Measurements from ENCODE around the gene RNASEH1. TPM values are rescaled to one million over a fixed set of nuclear protein-coding genes. Genes with fewer than 3 reads are reported as not detected.

The RNASEH1 gene
- total RNA-seq, 6 donors from 2014 or later, result 17.1 to 19.5 (median 18.0) TPM

GRCh38 chr2:3532941-3533340 is 25.2 kb downstream of the RNASEH1 start:
- H3K9me3 ChIP-seq, result no peaks in the 10 kb centered on the region
- TF ChIP-seq CTCF (IDR thresholded peaks at IDR 0.05) (no peak), POLR2A (IDR thresholded peaks at IDR 0.05) (no peak), EP300 (IDR thresholded peaks at IDR 0.05) (no peak), POLR2AphosphoS5 (IDR thresholded peaks at IDR 0.05) (no peak)
- peaks cover 0 to 18% (median 0%) of the 10 kb centered on the region in 4 donors for H3K36me3 ChIP-seq
- H3K4me3 ChIP-seq, result no peak overlapping the region
- H3K27me3 ChIP-seq, result no peaks in the 10 kb centered on the region
- H3K4me1 ChIP-seq, result peaks cover 7 to 20% (median 15%) of the 10 kb centered on the region in 4 donors
- WGBS, 2 donors, result 76 to 80% methylated on average over 7 to 12 of the region's 12 CpGs
- ATAC-seq (ENCODE audit: low FRiP score in 2 of 2), result no peak
- DNase-seq, result no peak
- H3K27ac ChIP-seq, result no peak overlapping the region

GRCh38 chr2:3529316-3530025 is 28.7 kb downstream of the RNASEH1 start:
- no peaks in the 10 kb centered on the region for H3K27me3 ChIP-seq
- H3K27ac ChIP-seq, result no peak overlapping the region
- H3K9me3 ChIP-seq, result no peaks in the 10 kb centered on the region
- TF ChIP-seq POLR2AphosphoS5 (IDR thresholded peaks at IDR 0.05), result no peak
- no peak for TF ChIP-seq CTCF (IDR thresholded peaks at IDR 0.05)
- no peak for TF ChIP-seq EP300 (IDR thresholded peaks at IDR 0.05)
- no peak for TF ChIP-seq POLR2A (IDR thresholded peaks at IDR 0.05)
- peak in 1 of 2 donors; percentile 60 for DNase-seq
- 95 to 99% methylated on average over 10 to 24 of the region's 24 CpGs for WGBS, 2 donors
- H3K36me3 ChIP-seq, result peaks cover 0 to 18% (median 0%) of the 10 kb centered on the region in 4 donors
- H3K4me3 ChIP-seq, result no peak overlapping the region
- peaks cover 1 to 8% (median 7%) of the 10 kb centered on the region in 4 donors for H3K4me1 ChIP-seq
- no peak for ATAC-seq (ENCODE audit: low FRiP score in 2 of 2)

GRCh38 chr2:3527886-3528785 is 30.0 kb downstream of the RNASEH1 start:
- H3K36me3 ChIP-seq, result peaks cover 0 to 11% (median 0%) of the 10 kb centered on the region in 4 donors
- peak; percentile 11 to 19 for ATAC-seq (ENCODE audit: low FRiP score in 2 of 2)
- WGBS, 2 donors, result 93% methylated on average over 34 to 40 of the region's 40 CpGs

GRCh38 chr2:3526871-3527270 is 31.3 kb downstream of the RNASEH1 start:
- 89 to 93% methylated on average over 21 to 22 of the region's 22 CpGs for WGBS, 2 donors
- H3K4me3 ChIP-seq, result no peak overlapping the region
- no peak for TF ChIP-seq POLR2A (IDR thresholded peaks at IDR 0.05)
- TF ChIP-seq POLR2AphosphoS5 (IDR thresholded peaks at IDR 0.05), result no peak
- TF ChIP-seq CTCF (IDR thresholded peaks at IDR 0.05), result no peak
- no peak for TF ChIP-seq EP300 (IDR thresholded peaks at IDR 0.05)
- no peak for ATAC-seq (ENCODE audit: low FRiP score in 2 of 2)
- H3K9me3 ChIP-seq, result no peaks in the 10 kb centered on the region
- peaks cover 0 to 4% (median 0%) of the 10 kb centered on the region in 4 donors for H3K36me3 ChIP-seq
- H3K27ac ChIP-seq, result no peak overlapping the region
- peak in 1 of 2 donors; percentile 30 for DNase-seq
- H3K4me1 ChIP-seq, result peaks cover 18 to 34% (median 27%) of the 10 kb centered on the region in 4 donors
- no peaks in the 10 kb centered on the region for H3K27me3 ChIP-seq

More at GRCh38 chr2:3527886-3528785, 30.0 kb downstream of the RNASEH1 start:
- Histone ChIP-seq H3K9me3 (no peaks in the 10 kb centered on the region), H3K4me1 (peaks cover 14 to 22% (median 20%) of the 10 kb centered on the region in 4 donors), H3K4me3 (no peak overlapping the region), H3K27ac (no peak overlapping the region), H3K27me3 (no peaks in the 10 kb centered on the region)
- no peak for TF ChIP-seq CTCF (IDR thresholded peaks at IDR 0.05)
- TF ChIP-seq EP300 (IDR thresholded peaks at IDR 0.05), result no peak
- TF ChIP-seq POLR2A (IDR thresholded peaks at IDR 0.05), result no peak
- no peak for TF ChIP-seq POLR2AphosphoS5 (IDR thresholded peaks at IDR 0.05)
- peak in 1 of 2 donors; percentile 79 for DNase-seq
